Pons (tissue), 1 donor: ENCODE measurements around the gene TMEM125.

Source experiments
- DNase-seq: peaks from one replicate; pipeline ENCODE4 v3.0.0-alpha.2; 2016; ENCODE audit warnings: low spot score

The TMEM125 gene

DNA sequence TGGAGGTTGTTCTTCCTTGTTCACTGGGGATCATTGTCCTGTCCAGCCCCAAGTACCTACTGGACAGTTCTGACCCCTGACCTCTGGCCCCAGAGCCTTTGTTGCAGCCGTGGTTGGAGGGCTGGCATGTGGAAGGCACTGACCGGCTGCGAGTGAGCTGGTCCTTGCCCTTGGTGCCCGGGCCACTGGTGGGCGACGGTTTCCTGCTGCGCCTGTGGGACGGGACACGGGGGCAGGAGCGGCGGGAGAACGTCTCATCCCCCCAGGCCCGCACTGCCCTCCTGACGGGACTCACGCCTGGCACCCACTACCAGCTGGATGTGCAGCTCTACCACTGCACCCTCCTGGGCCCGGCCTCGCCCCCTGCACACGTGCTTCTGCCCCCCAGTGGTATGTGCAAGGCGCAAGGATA, 42.4 kb downstream of the TMEM125 start:
- DNase-seq, result no peak

DNA sequence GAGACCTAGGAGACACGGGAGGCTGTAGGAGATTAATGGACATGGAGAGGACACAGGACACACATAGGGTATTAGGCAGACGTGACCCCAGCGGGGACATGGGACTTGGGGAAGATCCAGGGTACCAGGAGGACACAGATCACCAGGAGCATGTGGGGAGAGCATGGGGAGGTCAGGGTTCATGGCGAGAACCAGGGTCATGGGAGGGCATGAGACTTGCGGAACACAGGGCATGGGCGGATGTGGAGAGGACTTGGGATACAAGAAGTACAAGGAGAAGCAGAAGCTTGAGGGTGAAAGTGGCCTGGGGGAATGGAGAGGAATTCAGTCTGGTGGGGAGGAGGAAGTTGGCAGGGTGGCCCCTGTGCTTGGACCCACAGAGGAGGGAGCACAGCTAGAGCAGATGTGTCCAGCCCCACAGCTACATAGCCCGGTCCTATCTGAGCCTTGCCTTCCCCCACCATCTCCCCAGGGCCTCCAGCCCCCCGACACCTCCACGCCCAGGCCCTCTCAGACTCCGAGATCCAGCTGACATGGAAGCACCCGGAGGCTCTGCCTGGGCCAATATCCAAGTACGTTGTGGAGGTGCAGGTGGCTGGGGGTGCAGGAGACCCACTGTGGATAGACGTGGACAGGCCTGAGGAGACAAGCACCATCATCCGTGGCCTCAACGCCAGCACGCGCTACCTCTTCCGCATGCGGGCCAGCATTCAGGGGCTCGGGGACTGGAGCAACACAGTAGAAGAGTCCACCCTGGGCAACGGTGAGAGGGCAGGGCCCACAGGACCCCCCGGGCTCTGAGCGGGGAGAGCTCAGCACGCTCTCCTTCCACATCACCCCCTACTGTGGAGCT, 43.1 kb downstream of the TMEM125 start:
- no peak for DNase-seq

- DNase-seq, result no peak
These were observed 44.0 kb downstream of the TMEM125 start for GRCh38 chr1:43313771-43314170.

DNA sequence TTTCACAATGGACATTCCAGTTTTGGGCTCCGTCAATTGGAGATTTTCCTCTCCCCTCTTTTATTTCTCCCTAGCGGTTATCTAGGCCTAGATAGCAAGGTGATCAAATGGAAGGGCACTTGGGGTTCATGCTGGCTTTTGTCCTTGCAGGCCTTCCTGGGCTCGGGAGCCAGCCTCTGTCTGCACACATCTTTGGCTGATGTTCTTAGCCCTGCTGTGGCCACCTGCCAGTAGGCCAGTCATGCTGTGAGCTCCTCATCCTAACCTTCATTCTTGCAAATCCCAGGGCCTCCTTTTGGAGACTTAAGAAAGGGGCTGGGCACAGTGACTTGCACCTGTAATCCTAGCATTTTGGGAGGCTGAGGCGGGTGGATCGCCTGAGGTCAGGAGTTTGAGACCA, 44.5 kb downstream of the TMEM125 start:
- no peak for DNase-seq

- peak; percentile 87 for DNase-seq
These were observed 45.7 kb downstream of the TMEM125 start for GRCh38 chr1:43315481-43315880.

DNA sequence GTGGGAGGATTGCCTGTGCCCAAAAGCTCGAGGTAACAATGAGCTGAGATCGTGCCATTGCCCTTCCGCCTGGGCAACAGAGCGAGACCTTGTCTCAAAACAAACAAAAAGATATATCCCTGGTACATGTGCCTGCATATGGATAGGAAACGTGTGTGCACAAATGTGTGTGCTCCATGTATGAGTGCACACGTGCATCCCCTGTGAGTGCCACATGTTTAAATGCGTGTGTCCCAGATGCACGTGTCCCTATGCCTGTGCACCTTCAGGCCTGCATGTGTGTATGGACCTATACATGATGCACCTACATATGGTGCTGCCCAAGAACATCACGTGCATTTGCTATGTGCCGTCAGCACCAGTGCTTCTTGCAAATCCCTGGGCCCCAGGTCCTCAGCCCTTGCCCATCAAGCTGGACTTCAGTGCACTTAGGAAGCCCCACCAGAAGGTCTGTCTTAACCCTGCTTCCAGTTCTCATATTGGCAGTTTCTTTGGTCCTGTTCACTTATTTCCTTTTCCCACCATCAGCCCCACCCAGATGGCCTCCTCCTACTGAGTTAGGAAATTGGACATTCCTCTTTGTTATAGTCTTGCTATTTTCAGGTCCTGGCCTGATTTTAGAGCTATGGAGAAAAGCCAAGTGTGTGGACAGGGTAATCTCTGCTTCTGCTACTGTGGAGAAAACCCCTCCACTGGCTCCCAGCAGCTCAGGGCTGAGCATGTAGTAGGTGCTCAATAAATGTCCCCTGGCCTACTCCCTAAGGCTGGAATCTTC, 46.4 kb downstream of the TMEM125 start:
- DNase-seq, result no peak

GRCh38 chr1:43316738-43317520, 47.1 kb downstream of the TMEM125 start:
- no peak for DNase-seq

- peak; percentile 82 for DNase-seq
These were observed 48.2 kb downstream of the TMEM125 start for GRCh38 chr1:43317817-43318471.

GRCh38 chr1:43318831-43319230, 49.0 kb downstream of the TMEM125 start:
- no peak for DNase-seq

- DNase-seq, result no peak
These were observed 49.5 kb downstream of the TMEM125 start for GRCh38 chr1:43319288-43319687.

DNA sequence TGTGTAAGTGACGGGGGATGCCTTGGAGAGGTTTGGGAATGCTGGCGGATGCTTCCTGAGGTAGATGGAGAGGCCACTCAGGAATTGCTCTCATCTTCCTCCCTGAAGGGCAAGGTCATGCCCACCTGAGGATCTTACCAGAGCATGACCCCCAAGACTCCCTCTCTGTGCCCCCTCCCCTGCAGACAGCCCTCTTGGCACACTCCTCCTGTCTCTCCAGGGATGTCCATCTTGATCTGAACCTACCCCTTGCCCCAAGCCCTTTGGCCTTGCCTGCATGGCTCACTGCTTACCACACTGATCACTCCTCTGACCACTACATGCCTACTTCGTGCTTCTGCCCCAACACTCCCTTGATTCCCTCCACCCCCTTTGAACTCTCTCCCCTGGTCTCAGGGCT, 50.0 kb downstream of the TMEM125 start:
- no peak for DNase-seq

- no peak for DNase-seq
These were observed 51.6 kb downstream of the TMEM125 start for GRCh38 chr1:43321331-43321891.

- DNase-seq, result no peak
These were observed 52.7 kb downstream of the TMEM125 start for GRCh38 chr1:43322506-43322905.
